ENCODE results near the gene SPSB4.

SPSB4 gene

GRCh38 chr3:141081141-141081795, 30.1 kb downstream of the SPSB4 start:
- Histone ChIP-seq H3K4me3 (ENCODE audit: low read depth, low read length) (no peak overlapping the region), H3K4me1 (ENCODE audit: control insufficient read depth, insufficient read depth, low read length) (peaks cover 28% of the 10 kb centered on the region), H3K9me3 (ENCODE audit: control insufficient read depth, insufficient read depth, low read length) (no peaks in the 10 kb centered on the region), H3K27me3 (ENCODE audit: control insufficient read depth, insufficient read depth, low read length) (no peaks in the 10 kb centered on the region), H3K36me3 (ENCODE audit: control insufficient read depth, insufficient read depth, low read length) (no peaks in the 10 kb centered on the region), H3K9ac (ENCODE audit: low read depth, low read length) (no peak overlapping the region)

- Histone ChIP-seq H3K36me3 (ENCODE audit: control insufficient read depth, insufficient read depth, low read length) (no peaks in the 10 kb centered on the region), H3K9me3 (ENCODE audit: control insufficient read depth, insufficient read depth, low read length) (no peaks in the 10 kb centered on the region), H3K4me1 (ENCODE audit: control insufficient read depth, insufficient read depth, low read length) (peaks cover 24% of the 10 kb centered on the region), H3K9ac (ENCODE audit: low read depth, low read length) (no peak overlapping the region), H3K27me3 (ENCODE audit: control insufficient read depth, insufficient read depth, low read length) (no peaks in the 10 kb centered on the region), H3K4me3 (ENCODE audit: low read depth, low read length) (no peak overlapping the region)
Measured at GRCh38 chr3:141082064-141082463, 30.9 kb downstream of the SPSB4 start.

- Histone ChIP-seq H3K9ac (ENCODE audit: low read depth, low read length) (no peak overlapping the region), H3K4me3 (ENCODE audit: low read depth, low read length) (no peak overlapping the region), H3K36me3 (ENCODE audit: control insufficient read depth, insufficient read depth, low read length) (no peaks in the 10 kb centered on the region), H3K4me1 (ENCODE audit: control insufficient read depth, insufficient read depth, low read length) (peaks cover 14% of the 10 kb centered on the region), H3K27me3 (ENCODE audit: control insufficient read depth, insufficient read depth, low read length) (no peaks in the 10 kb centered on the region), H3K9me3 (ENCODE audit: control insufficient read depth, insufficient read depth, low read length) (no peaks in the 10 kb centered on the region)
Measured at GRCh38 chr3:141083226-141083625, 32.1 kb downstream of the SPSB4 start.

- no peak overlapping the region for H3K9ac ChIP-seq (ENCODE audit: low read depth, low read length)
- H3K4me3 ChIP-seq (ENCODE audit: low read depth, low read length) = no peak overlapping the region
- no peaks in the 10 kb centered on the region for H3K36me3 ChIP-seq (ENCODE audit: control insufficient read depth, insufficient read depth, low read length)
- H3K27me3 ChIP-seq (ENCODE audit: control insufficient read depth, insufficient read depth, low read length) = no peaks in the 10 kb centered on the region
- no peaks in the 10 kb centered on the region for H3K9me3 ChIP-seq (ENCODE audit: control insufficient read depth, insufficient read depth, low read length)
- H3K4me1 ChIP-seq (ENCODE audit: control insufficient read depth, insufficient read depth, low read length) = peaks cover 14% of the 10 kb centered on the region
Measured at GRCh38 chr3:141083836-141084649, 32.9 kb downstream of the SPSB4 start.

- peaks cover 17% of the 10 kb centered on the region for H3K4me1 ChIP-seq (ENCODE audit: control insufficient read depth, insufficient read depth, low read length)
- H3K9me3 ChIP-seq (ENCODE audit: control insufficient read depth, insufficient read depth, low read length) = no peaks in the 10 kb centered on the region
- no peaks in the 10 kb centered on the region for H3K36me3 ChIP-seq (ENCODE audit: control insufficient read depth, insufficient read depth, low read length)
- no peak overlapping the region for H3K9ac ChIP-seq (ENCODE audit: low read depth, low read length)
- H3K27me3 ChIP-seq (ENCODE audit: control insufficient read depth, insufficient read depth, low read length) = no peaks in the 10 kb centered on the region
- H3K4me3 ChIP-seq (ENCODE audit: low read depth, low read length) = no peak overlapping the region
Measured at GRCh38 chr3:141085343-141086070, 34.4 kb downstream of the SPSB4 start.

GRCh38 chr3:141086188-141086587, 35.0 kb downstream of the SPSB4 start:
- H3K4me1 ChIP-seq (ENCODE audit: control insufficient read depth, insufficient read depth, low read length) = peaks cover 16% of the 10 kb centered on the region
- H3K36me3 ChIP-seq (ENCODE audit: control insufficient read depth, insufficient read depth, low read length) = no peaks in the 10 kb centered on the region

GRCh38 chr3:141087076-141087777, 36.1 kb downstream of the SPSB4 start:
- Histone ChIP-seq H3K27me3 (ENCODE audit: control insufficient read depth, insufficient read depth, low read length) (no peaks in the 10 kb centered on the region), H3K36me3 (ENCODE audit: control insufficient read depth, insufficient read depth, low read length) (no peaks in the 10 kb centered on the region), H3K9me3 (ENCODE audit: control insufficient read depth, insufficient read depth, low read length) (no peaks in the 10 kb centered on the region), H3K4me3 (ENCODE audit: low read depth, low read length) (no peak overlapping the region), H3K4me1 (ENCODE audit: control insufficient read depth, insufficient read depth, low read length) (peaks cover 14% of the 10 kb centered on the region), H3K9ac (ENCODE audit: low read depth, low read length) (peak overlapping the region; percentile 2)

More at GRCh38 chr3:141086188-141086587, 35.0 kb downstream of the SPSB4 start:
- H3K9ac ChIP-seq (ENCODE audit: low read depth, low read length) = no peak overlapping the region
- no peaks in the 10 kb centered on the region for H3K27me3 ChIP-seq (ENCODE audit: control insufficient read depth, insufficient read depth, low read length)
- no peak overlapping the region for H3K4me3 ChIP-seq (ENCODE audit: low read depth, low read length)
- H3K9me3 ChIP-seq (ENCODE audit: control insufficient read depth, insufficient read depth, low read length) = no peaks in the 10 kb centered on the region

GRCh38 chr3:141087778-141088130, 36.6 kb downstream of the SPSB4 start:
- H3K9me3 ChIP-seq (ENCODE audit: control insufficient read depth, insufficient read depth, low read length) = no peaks in the 10 kb centered on the region
- no peak overlapping the region for H3K9ac ChIP-seq (ENCODE audit: low read depth, low read length)
- H3K4me3 ChIP-seq (ENCODE audit: low read depth, low read length) = no peak overlapping the region
- H3K27me3 ChIP-seq (ENCODE audit: control insufficient read depth, insufficient read depth, low read length) = no peaks in the 10 kb centered on the region
- H3K4me1 ChIP-seq (ENCODE audit: control insufficient read depth, insufficient read depth, low read length) = peaks cover 13% of the 10 kb centered on the region
- no peaks in the 10 kb centered on the region for H3K36me3 ChIP-seq (ENCODE audit: control insufficient read depth, insufficient read depth, low read length)

- Histone ChIP-seq H3K9me3 (ENCODE audit: control insufficient read depth, insufficient read depth, low read length) (no peaks in the 10 kb centered on the region), H3K4me1 (ENCODE audit: control insufficient read depth, insufficient read depth, low read length) (peaks cover 15% of the 10 kb centered on the region), H3K4me3 (ENCODE audit: low read depth, low read length) (no peak overlapping the region), H3K27me3 (ENCODE audit: control insufficient read depth, insufficient read depth, low read length) (no peaks in the 10 kb centered on the region), H3K36me3 (ENCODE audit: control insufficient read depth, insufficient read depth, low read length) (no peaks in the 10 kb centered on the region), H3K9ac (ENCODE audit: low read depth, low read length) (peak overlapping the region; percentile 47)
Measured at GRCh38 chr3:141089339-141090152, 38.4 kb downstream of the SPSB4 start.

- no peaks in the 10 kb centered on the region for H3K9me3 ChIP-seq (ENCODE audit: control insufficient read depth, insufficient read depth, low read length)
- H3K27me3 ChIP-seq (ENCODE audit: control insufficient read depth, insufficient read depth, low read length) = no peaks in the 10 kb centered on the region
- H3K4me1 ChIP-seq (ENCODE audit: control insufficient read depth, insufficient read depth, low read length) = peaks cover 15% of the 10 kb centered on the region
- H3K4me3 ChIP-seq (ENCODE audit: low read depth, low read length) = no peak overlapping the region
- no peaks in the 10 kb centered on the region for H3K36me3 ChIP-seq (ENCODE audit: control insufficient read depth, insufficient read depth, low read length)
- no peak overlapping the region for H3K9ac ChIP-seq (ENCODE audit: low read depth, low read length)
Measured at GRCh38 chr3:141091426-141091825, 40.3 kb downstream of the SPSB4 start.

GRCh38 chr3:141092663-141093062, 41.5 kb downstream of the SPSB4 start:
- H3K9ac ChIP-seq (ENCODE audit: low read depth, low read length) = no peak overlapping the region
- H3K4me1 ChIP-seq (ENCODE audit: control insufficient read depth, insufficient read depth, low read length) = peaks cover 13% of the 10 kb centered on the region
- H3K27me3 ChIP-seq (ENCODE audit: control insufficient read depth, insufficient read depth, low read length) = no peaks in the 10 kb centered on the region
- no peak overlapping the region for H3K4me3 ChIP-seq (ENCODE audit: low read depth, low read length)
- H3K9me3 ChIP-seq (ENCODE audit: control insufficient read depth, insufficient read depth, low read length) = no peaks in the 10 kb centered on the region
- no peaks in the 10 kb centered on the region for H3K36me3 ChIP-seq (ENCODE audit: control insufficient read depth, insufficient read depth, low read length)

Measured in iPS-15b (cell line).